NK-92 (cell line): ENCODE results near the gene PRTN3.

Experiments used
- DNase-seq: peaks from one replicate; lab custom pipeline; 2025; ENCODE audit not compliant: unreplicated experiment; lab: John Stamatoyannopoulos, UW

The PRTN3 gene

GRCh38 chr19:896434-896833 lies 55.6 kb downstream of the PRTN3 start:
- no peak for DNase-seq

GRCh38 chr19:896999-897398 lies 56.2 kb downstream of the PRTN3 start:
- no peak for DNase-seq

- no peak for DNase-seq
These were observed 56.7 kb downstream of the PRTN3 start for GRCh38 chr19:897442-898039.
